Dermis blood vessel endothelial cell (primary cell): Measurements from ENCODE around the gene NOS3. TPM values are rescaled to one million over a fixed set of nuclear protein-coding genes. Genes with fewer than 3 reads are reported as not detected.
"Not testable (repeated sequence)": the region's sequence is repeated elsewhere in the genome, so short reads cannot be mapped to it uniquely, and the experiment has no call there.

Source experiments
- DNase-seq: peaks from one replicate; pipeline ENCODE4 v3.0.0; 2010
- total RNA-seq: library from RNA; depleted of rRNA; stranded (reverse); fragments of >200 nt; gene quantifications from 2 replicates; pipeline ENCODE4 v1.2.3, GENCODE V29; 2014

NOS3 gene
- total RNA-seq, 1 donor from 2014 or later = 33.4 TPM

- no peak for DNase-seq
These were observed 27.8 kb downstream of the NOS3 start for GRCh38 chr7:151018421-151019129.

- peak; percentile 54 for DNase-seq
These were observed 28.3 kb downstream of the NOS3 start for GRCh38 chr7:151019130-151019447.

- DNase-seq = no peak
These were observed 29.4 kb downstream of the NOS3 start for GRCh38 chr7:151020231-151020630.

GRCh38 chr7:151023232-151023631 is 32.4 kb downstream of the NOS3 start:
- DNase-seq = no peak

GRCh38 chr7:151024435-151025056 is 33.7 kb downstream of the NOS3 start, which contains the start of gene ATG9B:
Gene ATG9B, minus strand, starts transcription at chr7:151024494. Its CDS starts 71 bp downstream, at chr7:151024423.
- no peak for DNase-seq

DNA sequence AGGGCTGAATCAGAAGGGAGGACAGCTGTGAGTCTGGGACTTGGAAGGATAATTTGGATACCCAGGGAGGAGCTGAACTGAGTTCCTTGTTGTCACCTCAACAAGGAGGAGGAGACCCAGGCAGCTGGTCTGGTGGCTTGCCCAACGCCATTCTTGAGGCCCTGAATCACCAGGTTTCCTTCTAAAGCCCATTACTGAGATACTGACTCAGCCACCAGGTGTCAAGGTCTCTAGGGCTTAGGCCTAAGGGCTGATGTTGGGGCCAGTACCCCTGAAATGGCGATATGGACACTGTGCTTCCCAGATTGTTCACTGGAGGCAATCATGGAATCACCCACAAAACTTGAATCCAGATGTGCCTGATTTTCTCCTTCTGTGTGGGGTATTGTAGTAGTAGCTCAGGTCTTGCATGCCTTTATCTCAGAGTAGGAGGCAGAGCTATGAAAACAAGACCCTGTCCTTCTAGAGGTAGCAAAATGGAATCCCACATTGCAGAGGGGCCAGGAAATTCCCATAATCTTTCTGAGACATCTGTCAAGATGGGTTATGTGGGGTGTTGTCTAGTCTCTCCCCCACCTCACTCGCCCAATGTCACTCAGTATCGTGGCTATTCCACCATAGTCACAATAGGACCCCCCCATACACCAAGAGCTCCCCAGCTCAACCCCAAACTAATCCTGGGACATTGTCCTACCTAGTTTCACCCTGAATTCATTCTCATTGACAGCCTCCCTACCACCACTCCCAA is 35.3 kb downstream of the NOS3 start:
- no peak for DNase-seq

DNA sequence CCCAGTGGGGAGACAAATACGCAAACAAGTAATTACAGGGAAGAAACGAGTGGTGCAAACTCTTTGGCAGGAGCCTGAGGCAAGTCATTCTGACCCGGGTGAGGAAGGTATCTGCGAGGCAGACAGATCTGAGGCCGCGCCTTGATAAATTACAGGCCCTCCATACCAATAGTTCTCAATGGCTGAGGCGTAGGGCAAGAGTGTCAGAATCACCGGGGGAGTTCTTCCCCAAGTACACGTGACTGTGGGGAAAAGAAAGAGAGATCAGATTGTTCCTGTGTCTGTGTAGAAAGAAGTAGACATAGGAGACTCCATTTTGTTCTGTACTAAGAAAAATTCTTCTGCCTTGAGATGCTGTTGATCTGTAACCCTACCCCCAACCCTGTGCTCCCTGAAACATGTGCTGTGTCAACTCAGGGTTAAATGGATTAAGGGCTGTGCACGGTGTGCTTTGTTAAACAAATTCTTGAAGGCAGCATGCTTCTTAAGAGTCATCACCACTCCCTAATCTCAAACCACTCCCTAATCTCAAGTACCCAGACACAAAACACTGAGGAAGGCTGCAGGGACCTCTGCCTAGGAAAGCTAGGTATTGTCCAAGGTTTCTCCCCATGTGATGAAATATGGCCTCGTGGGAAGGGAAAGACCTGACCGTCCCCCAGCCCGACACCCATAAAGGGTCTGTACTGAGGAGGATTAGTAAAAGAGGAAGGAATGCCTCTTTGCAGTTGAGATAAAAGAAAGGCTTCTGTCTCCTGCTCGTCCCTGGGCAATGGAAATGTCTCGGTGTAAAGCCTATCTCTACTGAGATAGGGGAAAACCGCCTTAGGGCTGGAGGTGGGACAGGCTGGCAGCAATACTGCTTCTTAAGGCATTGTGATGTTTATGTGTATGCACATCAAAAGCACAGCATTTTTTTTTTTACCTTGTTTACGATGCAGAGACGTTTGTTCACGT is 36.2 kb downstream of the NOS3 start:
- DNase-seq = not testable (repeated sequence)

DNA sequence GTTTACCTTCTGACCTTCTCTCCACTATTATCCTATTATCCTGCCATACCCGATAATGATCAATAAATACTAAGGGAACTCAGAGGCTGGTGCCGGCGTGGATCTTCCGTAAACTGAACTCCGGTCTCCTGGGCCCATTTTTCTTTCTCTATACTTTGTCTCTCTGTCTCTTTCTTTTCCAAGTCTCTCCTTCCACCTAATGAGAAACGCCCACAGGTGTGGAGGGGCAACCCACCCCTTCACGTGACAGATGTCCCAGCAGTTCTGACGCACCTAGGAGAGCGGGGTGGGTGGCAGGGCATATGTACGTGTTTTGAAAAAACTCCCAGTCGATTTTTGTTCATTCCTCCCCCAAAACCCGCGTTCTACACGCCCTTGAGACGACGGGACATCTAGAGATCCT is 36.9 kb downstream of the NOS3 start:
- DNase-seq = not testable (repeated sequence)

- peak; percentile 99 for DNase-seq
These were observed 37.5 kb downstream of the NOS3 start, which contains the start of gene ABCB8 for GRCh38 chr7:151028131-151028947. Gene ABCB8, plus strand, starts transcription at chr7:151028450. Its CDS starts 66 bp downstream, at chr7:151028516.

DNA sequence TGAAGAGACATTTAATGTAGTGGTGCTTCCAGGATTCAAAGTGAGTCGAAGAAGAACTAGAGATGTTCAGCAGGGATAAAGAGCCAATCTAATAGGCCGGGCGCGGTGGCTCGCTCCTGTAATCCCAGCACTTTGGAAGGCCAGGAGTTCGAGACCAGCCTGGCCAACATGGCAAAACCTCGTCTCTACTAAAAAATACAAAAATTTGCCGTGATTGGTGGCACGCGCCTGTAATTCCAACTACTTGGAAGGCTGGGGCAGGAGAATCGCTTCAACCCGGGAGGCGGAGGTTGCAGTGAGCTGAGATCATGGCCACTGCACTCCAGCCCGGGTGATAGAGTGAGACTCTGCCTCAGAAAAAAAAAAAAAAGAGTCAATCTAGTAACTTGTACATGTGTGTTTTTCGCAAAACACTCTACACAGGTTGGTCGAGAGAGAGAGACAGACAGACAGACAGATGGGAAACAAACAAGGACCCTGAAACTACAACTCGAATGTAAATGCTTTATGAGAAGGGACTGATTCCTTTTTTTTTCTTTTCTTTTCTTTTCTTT is 38.2 kb downstream of the NOS3 start:
- DNase-seq = no peak

DNA sequence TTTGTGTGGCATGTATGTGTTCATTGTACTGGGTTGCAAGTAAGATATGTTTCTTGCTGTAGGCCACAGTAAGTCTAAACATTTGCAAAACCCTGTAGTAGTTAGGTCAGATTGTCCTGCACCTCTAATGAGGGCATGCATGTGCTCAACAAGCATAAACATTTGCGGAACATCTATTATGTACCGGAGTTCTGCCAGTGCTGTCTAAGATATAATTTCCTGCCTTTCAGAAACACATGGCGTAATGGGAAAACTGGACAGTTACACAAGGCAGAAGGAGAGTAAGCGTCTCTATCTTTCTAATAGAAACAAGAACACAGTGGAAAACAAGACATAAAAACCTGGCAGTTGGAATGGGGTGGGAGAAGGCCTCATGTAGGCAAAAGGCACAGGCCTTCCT is 40.2 kb downstream of the NOS3 start:
- no peak for DNase-seq

- no peak for DNase-seq
These were observed 42.4 kb downstream of the NOS3 start for GRCh38 chr7:151032936-151033863.

DNA sequence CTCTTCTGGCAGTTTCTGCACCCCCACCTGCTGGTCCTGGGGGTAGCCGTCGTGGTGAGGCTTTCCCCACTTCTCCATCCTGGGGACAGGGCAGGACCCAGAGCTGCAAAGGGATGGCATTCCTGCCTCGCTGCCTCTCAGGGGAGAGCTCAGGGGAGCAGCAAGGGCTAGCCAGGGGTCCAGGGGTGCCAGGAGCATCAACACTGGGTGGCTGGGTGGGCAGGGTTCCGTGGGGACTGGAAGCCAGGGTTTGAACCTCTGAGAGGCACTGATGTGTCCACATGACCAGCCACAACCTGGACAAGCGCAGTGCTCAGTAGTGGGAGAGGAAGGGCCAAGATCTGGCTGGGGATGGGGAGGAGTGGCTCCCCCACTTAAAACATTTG is 43.0 kb downstream of the NOS3 start:
- DNase-seq = no peak

DNA sequence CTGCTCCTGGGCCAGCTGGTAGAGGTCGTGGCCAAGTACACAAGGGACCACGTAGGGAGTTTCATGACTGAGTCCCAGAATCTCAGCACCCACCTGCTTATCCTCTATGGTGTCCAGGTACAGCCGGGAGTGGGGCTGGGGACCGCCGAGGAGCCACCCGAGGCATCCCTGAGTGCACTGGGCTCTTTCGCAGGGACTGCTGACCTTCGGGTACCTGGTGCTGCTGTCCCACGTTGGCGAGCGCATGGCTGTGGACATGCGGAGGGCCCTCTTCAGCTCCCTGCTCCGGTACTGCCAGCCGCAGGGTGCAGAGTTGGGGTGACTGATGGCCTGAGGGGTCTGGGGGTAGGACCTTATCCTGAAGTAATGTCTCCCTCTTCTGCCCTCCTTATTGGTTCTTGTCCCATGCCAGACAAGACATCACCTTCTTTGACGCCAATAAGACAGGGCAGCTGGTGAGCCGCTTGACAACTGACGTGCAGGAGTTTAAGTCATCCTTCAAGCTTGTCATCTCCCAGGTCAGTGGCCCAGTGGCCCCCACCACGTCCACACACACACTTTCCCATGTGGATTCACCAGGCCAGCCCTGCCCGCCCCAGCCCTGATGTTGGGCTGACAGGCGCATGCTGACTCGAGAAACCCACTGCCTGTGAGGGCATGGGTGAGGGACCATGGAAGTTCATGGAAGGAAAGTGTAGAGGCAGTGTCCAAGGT is 43.7 kb downstream of the NOS3 start:
- DNase-seq = no peak

DNA sequence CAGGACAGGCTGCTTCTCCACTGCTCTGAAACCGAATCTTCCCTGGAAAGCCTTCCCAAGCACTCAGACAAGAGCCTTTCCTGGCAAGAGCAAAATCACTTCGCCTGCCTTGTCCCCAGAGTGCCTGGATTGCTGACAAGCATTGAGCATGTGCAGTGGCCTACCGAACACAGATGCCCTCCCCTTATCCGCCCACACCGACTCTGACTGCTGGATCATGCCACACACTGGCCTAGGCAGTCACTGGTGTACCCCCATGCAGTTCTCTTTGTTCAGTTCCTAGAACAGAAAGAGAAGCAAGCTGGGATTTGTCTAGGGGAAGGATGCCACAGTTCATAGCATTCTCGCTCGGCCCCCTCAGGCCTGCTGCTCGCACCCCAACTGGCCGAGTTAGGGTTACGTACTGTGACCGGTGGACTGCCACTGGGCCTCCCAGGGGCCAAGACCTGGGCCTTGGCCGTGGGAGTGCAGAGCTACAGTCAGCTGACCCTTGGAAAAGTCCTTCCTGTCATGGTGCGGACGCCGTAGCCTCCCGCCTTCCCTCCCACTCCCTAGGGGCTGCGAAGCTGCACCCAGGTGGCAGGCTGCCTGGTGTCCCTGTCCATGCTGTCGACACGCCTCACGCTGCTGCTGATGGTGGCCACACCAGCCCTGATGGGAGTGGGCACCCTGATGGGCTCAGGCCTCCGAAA is 44.4 kb downstream of the NOS3 start:
- DNase-seq = no peak

GRCh38 chr7:151035902-151036301 is 45.1 kb downstream of the NOS3 start:
- no peak for DNase-seq

DNA sequence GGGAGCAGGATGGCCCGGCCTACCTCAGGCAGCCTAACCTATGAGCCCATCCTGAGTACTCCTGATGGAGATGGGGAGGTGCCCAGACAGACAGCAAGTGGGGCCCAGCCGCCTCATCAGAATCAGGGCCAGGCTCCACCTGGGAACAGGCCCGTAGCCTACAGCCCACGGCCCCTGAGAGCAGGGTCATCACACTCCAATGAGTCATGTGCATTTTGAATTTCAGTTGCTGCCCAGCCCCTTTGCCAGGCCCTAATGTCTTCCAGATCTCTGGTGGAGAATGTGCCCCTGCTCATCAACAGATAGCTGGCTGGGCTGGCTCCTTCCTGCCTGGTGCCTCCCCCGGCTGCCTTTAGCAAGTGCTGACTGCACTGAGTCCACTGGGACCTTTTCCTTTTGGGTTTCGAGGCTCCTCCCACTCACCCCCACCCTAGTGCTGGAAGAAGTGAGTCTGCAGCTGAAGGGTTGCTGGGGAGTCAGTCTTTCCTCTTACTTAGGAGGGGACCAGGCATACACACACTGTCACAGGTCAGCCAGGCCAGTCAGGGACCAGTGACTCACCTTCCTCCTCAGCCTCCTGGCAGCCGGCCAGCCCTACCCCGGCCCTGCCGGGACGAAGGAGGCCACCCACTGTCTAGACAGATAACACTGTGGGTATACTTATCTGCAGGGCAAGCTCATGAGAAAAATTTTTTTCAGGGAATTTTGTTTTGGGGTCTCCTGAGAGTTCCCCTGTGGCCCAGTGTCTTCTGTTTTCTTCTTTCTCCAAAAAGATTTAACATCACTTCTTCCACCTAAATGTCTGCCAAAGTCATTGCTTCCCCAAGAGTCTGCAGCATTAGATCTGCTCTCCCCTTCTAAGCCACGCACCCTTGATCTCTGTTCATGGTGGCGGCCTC is 48.4 kb downstream of the NOS3 start:
- peak; percentile 96 for DNase-seq
